WERI-Rb-1 (cell line): ENCODE data around the gene GJC2.

Source experiments
- DNase-seq: peaks from one replicate; pipeline ENCODE4 v3.0.0-alpha.2; 2020
- H3K27ac ChIP-seq: fragments of 250-450 bp; sonication (Bioruptor Pico); 2 replicates; pipeline ENCODE4 v1.5.1; 2020; ENCODE audit warnings: mild to moderate bottlenecking, moderate library complexity
- H3K27me3 ChIP-seq: fragments of 250-450 bp; sonication (Bioruptor Pico); 2 replicates; pipeline ENCODE4 v1.5.1; 2021; ENCODE audit warnings: mild to moderate bottlenecking, low read depth, moderate library complexity; ENCODE audit not compliant: insufficient read depth, severe bottlenecking
- H3K36me3 ChIP-seq: fragments of 250-450 bp; sonication (Bioruptor Pico); 2 replicates; pipeline ENCODE4 v1.5.1; 2020; ENCODE audit warnings: mild to moderate bottlenecking, moderate library complexity
- H3K4me3 ChIP-seq: 2 replicates; pipeline ENCODE4 v1.5.1; 2011; ENCODE audit warnings: low read depth, mild to moderate bottlenecking, control low read depth, low read length
- H3K9me3 ChIP-seq: fragments of 250-450 bp; sonication (Bioruptor Pico); 2 replicates; pipeline ENCODE4 v1.5.1; 2021; ENCODE audit warnings: mild to moderate bottlenecking, moderate library complexity; ENCODE audit not compliant: severe bottlenecking
- TF ChIP-seq, protein P1 (sequence below): IDR thresholded peaks from 2 replicates; pipeline ENCODE4 v1.5.1; 2011; ENCODE audit warnings: low read depth, mild to moderate bottlenecking, control low read depth, inconsistent platforms, low read length

GJC2 gene

DNA sequence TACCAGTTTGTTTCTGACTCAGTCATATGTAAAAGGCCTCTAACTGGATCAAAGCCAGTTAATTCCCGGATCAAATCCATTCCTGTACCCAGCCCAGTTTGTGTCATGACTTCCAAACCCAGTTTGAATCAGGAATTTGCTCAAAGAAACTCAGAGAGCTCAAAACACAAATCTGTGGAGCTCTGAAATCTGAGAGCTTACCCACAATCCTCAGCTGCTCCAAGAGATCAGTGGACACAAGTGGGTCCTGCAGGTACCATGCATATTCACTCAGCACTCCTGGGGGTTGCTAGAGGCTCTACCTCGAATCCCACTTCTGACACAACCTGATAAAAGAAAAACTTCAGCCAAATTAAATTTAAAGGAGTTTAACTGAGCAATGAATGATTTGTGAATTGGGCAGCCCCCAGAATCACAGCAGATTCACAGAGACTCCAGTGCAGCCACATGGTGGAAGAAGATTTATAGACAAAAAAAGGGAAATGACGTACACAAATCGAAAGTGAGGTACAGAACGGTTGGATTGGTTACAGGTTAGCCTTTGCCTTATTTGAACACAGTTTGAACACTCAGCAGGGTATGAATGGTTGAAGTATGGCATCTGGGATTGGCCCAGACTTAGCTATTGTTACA is 28.8 kb upstream of the GJC2 start:
- no peaks in the 10 kb centered on the region for H3K36me3 ChIP-seq
- no peak for DNase-seq
- H3K4me3 ChIP-seq, result no peak overlapping the region
- no peaks in the 10 kb centered on the region for H3K27me3 ChIP-seq
- H3K27ac ChIP-seq, result no peak overlapping the region
- no peaks in the 10 kb centered on the region for H3K9me3 ChIP-seq
- TF ChIP-seq, protein P1, sequence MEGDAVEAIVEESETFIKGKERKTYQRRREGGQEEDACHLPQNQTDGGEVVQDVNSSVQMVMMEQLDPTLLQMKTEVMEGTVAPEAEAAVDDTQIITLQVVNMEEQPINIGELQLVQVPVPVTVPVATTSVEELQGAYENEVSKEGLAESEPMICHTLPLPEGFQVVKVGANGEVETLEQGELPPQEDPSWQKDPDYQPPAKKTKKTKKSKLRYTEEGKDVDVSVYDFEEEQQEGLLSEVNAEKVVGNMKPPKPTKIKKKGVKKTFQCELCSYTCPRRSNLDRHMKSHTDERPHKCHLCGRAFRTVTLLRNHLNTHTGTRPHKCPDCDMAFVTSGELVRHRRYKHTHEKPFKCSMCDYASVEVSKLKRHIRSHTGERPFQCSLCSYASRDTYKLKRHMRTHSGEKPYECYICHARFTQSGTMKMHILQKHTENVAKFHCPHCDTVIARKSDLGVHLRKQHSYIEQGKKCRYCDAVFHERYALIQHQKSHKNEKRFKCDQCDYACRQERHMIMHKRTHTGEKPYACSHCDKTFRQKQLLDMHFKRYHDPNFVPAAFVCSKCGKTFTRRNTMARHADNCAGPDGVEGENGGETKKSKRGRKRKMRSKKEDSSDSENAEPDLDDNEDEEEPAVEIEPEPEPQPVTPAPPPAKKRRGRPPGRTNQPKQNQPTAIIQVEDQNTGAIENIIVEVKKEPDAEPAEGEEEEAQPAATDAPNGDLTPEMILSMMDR, result no peak

DNA sequence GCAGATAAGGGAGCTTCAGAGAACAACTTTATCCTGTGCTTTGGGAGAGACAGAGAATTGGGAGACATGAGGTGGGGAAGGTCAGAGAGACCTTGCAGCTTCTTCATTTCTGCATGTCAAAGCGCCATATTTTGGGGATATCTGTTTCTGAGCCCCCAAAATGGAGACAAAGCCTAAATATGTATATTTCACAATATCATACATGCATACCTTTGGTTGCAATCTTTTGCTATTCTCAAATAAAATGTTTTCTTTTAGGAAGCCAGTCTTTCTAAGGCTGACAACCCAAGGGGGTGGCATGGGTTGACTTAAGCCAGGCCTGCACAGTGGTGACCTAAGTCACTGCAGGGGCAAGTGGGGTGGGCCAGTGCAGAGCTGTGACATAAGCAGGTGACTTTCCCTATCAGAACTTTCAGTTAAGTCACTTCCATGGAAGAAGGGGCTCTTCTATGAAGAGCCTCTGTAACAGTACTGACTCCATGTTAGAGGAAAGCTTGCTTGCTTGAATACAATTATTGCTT is 26.7 kb upstream of the GJC2 start:
- Histone ChIP-seq H3K27me3 (no peaks in the 10 kb centered on the region), H3K27ac (no peak overlapping the region), H3K4me3 (no peak overlapping the region), H3K9me3 (no peaks in the 10 kb centered on the region), H3K36me3 (no peaks in the 10 kb centered on the region)
- TF ChIP-seq, protein P1, result no peak
- no peak for DNase-seq

DNA sequence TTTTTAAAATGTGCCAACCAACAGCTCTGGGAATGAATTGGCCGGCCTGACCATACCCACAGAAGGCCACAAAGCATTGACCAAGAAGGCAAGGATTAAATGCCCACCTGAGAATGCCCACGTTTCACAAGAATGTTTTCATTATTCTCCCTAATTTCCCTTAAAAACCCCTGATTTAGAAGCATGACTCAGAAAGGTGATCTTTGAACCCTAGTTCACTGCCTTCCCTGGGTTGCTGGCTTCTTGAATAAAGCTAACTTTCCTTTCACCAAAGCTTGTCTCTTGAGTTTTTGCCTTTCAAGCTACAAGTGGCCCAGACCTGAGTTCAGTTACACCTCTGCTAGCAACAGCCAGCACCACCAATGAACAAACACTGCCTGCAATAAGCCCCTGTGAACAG is 26.2 kb upstream of the GJC2 start:
- Histone ChIP-seq H3K9me3 (no peaks in the 10 kb centered on the region), H3K27ac (no peak overlapping the region), H3K36me3 (no peaks in the 10 kb centered on the region), H3K4me3 (no peak overlapping the region), H3K27me3 (no peaks in the 10 kb centered on the region)
- TF ChIP-seq, protein P1, result no peak
- no peak for DNase-seq

DNA sequence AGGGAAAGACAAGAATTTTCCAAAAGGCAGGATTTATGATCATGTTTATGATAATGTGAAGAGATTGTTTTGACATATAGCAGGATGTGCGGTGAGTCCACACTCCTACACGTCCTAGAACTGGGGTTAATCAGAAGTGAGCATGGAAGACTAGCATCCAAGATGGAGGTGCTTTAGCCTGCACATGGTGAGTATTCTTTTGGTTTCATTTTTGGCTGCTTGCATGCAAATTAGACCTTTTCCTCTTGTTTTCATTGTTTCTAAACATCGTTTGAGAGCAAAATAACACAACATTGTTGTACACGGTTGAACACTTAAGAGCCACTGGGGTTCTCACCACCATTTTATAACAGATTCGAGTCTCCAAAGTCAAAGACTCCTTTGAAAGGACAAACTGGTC is 24.5 kb upstream of the GJC2 start:
- Histone ChIP-seq H3K4me3 (no peak overlapping the region), H3K27ac (no peak overlapping the region), H3K36me3 (no peaks in the 10 kb centered on the region), H3K9me3 (no peaks in the 10 kb centered on the region), H3K27me3 (no peaks in the 10 kb centered on the region)
- no peak for DNase-seq
- TF ChIP-seq, protein P1, result no peak

DNA sequence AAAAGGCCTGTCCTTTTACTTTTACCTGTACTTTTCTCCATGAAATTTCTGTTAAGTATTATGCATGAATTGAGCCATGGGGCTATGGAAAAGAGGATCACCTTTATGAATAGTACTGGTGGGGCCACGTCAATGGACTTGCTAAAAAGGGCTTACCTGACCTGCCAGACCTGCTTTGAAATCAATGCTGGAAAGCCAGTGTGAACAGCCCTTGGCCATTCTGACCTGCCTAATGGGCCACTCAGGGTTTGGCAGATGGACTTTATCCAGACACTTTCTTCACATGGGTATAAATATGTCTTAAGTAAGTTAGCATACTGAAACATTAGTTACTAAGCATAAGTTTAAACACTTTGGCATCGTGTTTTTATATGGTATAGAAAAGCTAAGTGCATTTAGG is 18.0 kb upstream of the GJC2 start:
- H3K9me3 ChIP-seq, result no peaks in the 10 kb centered on the region
- DNase-seq, result no peak
- TF ChIP-seq, protein P1, result no peak

DNA sequence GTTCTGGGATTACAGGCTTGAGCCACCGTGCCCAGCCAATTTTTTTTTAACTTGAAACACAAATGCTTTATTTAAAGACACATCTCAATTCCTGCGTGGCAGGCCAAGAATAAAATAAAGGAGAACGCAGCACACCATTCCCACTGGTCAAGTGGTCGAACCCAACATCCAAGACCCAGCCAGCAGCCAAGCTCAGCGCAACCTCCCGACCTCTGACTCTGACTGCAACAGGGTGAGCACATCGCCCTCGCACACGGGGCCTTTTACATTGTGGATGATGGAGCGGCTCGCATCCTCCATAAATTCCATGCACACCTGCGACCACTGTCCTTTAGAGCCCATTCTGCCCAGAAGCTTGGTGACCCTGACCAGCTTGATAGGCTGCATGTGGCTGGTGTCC is 15.1 kb upstream of the GJC2 start:
- H3K27ac ChIP-seq, result no peak overlapping the region
- H3K36me3 ChIP-seq, result no peaks in the 10 kb centered on the region
- no peaks in the 10 kb centered on the region for H3K27me3 ChIP-seq
- no peaks in the 10 kb centered on the region for H3K9me3 ChIP-seq
- H3K4me3 ChIP-seq, result no peak overlapping the region
- no peak for DNase-seq
- TF ChIP-seq, protein P1, result no peak

More for the DNA sequence above, 18.0 kb upstream of the GJC2 start:
- no peak overlapping the region for H3K4me3 ChIP-seq
- H3K27ac ChIP-seq, result no peak overlapping the region
- H3K36me3 ChIP-seq, result no peaks in the 10 kb centered on the region
- no peaks in the 10 kb centered on the region for H3K27me3 ChIP-seq
